Measurements from ENCODE around the gene PPARA.

Gene PPARA

GRCh38 chr22:46280999-46281623 is 130.8 kb downstream of the PPARA start:
- DNase-seq: no peak

GRCh38 chr22:46281866-46282678 is 131.7 kb downstream of the PPARA start:
- no peak for DNase-seq

DNA sequence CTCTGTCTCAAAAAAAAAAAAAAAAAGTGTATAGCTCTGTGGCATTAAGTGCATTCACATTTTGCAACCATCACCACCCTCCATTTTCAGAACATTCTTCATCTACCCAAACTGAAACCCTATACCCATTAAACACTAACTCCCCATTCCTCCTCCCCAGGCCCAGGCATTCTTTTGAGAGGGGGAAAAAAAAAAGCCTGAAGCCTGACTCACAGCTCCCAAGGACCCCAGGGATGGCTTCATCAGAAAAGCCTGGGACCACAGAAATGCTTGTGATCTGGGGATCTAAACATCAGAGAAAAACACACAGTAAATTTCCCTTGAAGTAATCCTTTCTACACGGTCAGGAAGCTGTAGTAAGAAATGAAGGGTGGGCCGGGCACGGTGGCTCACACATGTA is 135.7 kb downstream of the PPARA start:
- DNase-seq: no peak

DNA sequence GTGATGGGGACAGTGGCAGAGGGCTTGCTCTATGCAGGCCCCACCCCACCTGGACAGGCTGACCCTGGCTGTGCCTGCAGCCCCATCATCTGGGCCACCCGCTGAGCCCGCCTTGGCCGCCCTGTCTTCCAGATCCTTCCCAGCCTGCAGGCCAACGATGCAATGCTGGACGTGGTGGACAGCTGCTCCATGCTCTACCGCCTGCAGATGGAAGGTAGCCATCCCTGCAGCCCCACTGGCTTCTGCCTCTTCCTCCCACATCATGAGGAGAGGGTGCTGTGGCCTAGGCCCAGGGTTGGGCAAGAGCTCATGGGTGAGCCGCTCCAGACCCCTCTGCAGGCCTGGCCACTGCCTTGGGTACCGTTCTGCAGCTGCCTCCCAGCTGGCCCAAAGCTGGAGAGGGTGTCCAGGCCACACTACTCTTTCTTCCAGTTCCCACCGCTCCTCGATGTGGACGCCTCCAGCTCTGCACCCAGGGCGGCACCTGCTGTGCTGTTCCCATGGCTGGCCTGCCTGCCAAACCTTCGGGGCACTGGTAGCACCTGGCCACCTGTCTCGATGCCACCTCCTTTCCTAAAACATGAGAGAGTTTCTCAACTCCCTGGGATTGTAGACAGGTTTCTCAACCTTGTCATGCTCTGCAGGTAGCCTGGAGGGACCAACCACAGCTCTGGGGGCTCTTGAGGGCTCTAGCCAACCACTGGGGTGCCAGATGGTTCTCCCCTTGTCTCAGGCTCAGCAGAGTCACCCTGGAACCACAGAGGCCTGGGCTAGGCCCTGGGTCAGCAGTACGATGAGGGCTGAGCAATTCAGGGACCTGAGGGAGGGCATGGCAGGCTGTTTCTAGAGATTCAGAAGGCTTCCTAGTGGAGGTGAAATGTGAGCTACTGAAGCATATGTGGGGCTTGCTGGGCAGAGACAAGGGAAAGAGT is 136.9 kb downstream of the PPARA start:
- no peak for DNase-seq

GRCh38 chr22:46287873-46288751 is 137.8 kb downstream of the PPARA start:
- DNase-seq: no peak

- DNase-seq: no peak
Measured at GRCh38 chr22:46288846-46289243, 138.5 kb downstream of the PPARA start.

GRCh38 chr22:46289244-46289891 is 139.0 kb downstream of the PPARA start:
- no peak for DNase-seq

DNA sequence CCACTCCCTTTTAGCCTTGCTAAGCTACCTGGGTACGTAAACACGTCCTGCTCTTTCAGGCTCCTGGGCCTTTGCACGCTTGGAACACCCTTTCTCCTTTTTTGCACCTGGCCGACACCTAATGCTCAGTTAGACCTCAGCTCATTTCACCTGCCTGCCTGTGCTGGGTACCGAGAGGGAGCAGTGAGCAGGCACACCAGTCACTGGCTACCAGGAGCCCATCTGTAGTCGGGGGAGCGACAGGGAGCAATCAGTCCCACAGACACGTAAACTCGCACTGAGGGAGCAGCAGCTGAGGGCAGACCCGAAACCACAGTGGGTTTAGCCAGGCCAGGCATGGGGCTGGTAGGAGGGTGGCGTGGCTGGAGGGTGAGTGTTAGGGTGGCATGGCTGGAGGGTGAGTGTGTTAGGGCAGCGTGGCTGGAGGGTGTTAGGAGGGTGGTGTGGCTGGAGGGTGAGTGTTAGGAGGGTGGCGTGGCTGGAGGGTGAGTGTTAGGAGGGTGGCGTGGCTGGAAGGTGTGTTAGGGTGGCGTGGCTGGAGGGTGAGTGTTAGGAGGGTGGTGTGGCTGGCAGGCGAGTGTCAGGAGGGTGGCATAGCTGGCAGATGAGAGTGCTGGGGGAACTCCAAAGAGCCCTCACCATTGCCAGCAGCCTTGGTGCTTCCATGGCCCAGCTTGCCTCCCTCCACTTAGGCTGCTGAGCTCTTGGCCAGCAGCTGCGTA is 140.0 kb downstream of the PPARA start:
- DNase-seq: no peak

GRCh38 chr22:46290843-46291785 is 140.8 kb downstream of the PPARA start:
- no peak for DNase-seq

- DNase-seq: no peak
Measured at GRCh38 chr22:46292173-46292572, 141.8 kb downstream of the PPARA start.

DNA sequence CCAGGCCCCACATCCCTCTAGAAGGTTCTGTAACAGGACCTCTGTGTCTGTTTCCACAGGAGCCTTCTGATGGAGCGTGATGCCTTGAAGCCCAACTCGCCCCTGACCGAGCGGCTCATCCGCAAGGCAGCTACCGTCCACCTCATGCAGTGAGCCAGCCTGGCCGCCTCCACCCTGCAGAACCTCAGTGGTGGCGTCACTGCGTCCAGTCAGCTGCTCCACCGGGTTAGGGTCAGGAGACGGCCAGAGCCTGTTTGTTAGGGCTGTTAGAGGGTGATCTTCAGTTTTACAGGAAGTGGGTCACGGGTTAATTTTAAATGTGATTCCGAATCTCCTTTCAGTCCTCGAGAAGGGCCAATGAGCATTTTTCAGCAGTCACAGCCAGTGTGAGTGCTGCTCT is 142.4 kb downstream of the PPARA start:
- no peak for DNase-seq
